ENCODE data around the gene PRKAR2B. TPM values are rescaled to one million over a fixed set of nuclear protein-coding genes. Genes with fewer than 3 reads are reported as not detected.
"Not testable (repeated sequence)": the region's sequence is repeated elsewhere in the genome, so short reads cannot be mapped to it uniquely, and the experiment has no call there.

The PRKAR2B gene
- polyA plus RNA-seq, 2 donors = 2.9 to 6.5 TPM

GRCh38 chr7:107123392-107123791 lies 78.9 kb downstream of the PRKAR2B start:
- Histone ChIP-seq H3K27me3 (ENCODE audit: control insufficient read depth in 1 of 2, insufficient read depth in 2 of 2, low read length in 2 of 2) (no peaks in the 10 kb centered on the region), H3K4me3 (ENCODE audit: low read depth in 1 of 2, low read length in 2 of 2) (no peak overlapping the region), H3K9me3 (ENCODE audit: control insufficient read depth in 2 of 2, insufficient read depth in 1 of 2, low read depth in 1 of 2, low read length in 1 of 2) (no peaks in the 10 kb centered on the region), H3K36me3 (ENCODE audit: control insufficient read depth in 2 of 2, insufficient read depth in 2 of 2, low read length in 1 of 2) (no peaks in the 10 kb centered on the region), H3K4me1 (ENCODE audit: control insufficient read depth in 2 of 2, insufficient read depth in 2 of 2, low read length in 1 of 2) (no peaks in the 10 kb centered on the region), H3K27ac (ENCODE audit: low read depth in 2 of 2, low read length in 1 of 2) (no peak overlapping the region)
- 92 to 94% methylated on average over 4 of the region's 4 CpGs for WGBS, 2 donors

DNA sequence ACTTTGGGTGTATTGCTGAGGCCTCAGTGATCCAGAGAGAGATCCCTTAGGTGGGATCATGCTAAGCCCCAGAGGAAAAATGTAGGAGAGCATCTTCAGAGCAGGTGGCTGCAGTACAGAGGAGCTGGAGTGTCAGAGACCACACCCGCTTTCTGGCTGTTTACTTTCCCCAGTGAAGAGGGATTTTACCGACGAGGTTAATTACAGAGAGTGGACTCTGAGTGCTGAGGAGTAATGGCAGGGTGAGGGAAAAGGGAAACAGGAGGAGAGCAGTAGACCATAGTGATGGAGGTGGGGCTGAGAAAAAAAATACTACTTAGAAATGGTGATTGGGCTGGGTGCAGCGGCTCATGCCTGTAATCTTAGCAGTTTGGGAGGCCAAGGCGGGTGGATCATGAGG lies 81.0 kb downstream of the PRKAR2B start:
- no peak overlapping the region for H3K4me3 ChIP-seq (ENCODE audit: low read depth in 1 of 2, low read length in 2 of 2)
- no peaks in the 10 kb centered on the region for H3K27me3 ChIP-seq (ENCODE audit: control insufficient read depth in 1 of 2, insufficient read depth in 2 of 2, low read length in 2 of 2)

GRCh38 chr7:107128217-107128616 lies 83.7 kb downstream of the PRKAR2B start:
- H3K4me1 ChIP-seq (ENCODE audit: control insufficient read depth in 2 of 2, insufficient read depth in 2 of 2, low read length in 1 of 2) = no peaks in the 10 kb centered on the region
- WGBS, 2 donors = 88 to 92% methylated on average over 2 of the region's 2 CpGs
- no peak overlapping the region for H3K4me3 ChIP-seq (ENCODE audit: low read depth in 1 of 2, low read length in 2 of 2)

More for the DNA sequence above, 81.0 kb downstream of the PRKAR2B start:
- no peaks in the 10 kb centered on the region for H3K9me3 ChIP-seq (ENCODE audit: control insufficient read depth in 2 of 2, insufficient read depth in 1 of 2, low read depth in 1 of 2, low read length in 1 of 2)
- 74% methylated on average over 5 of the region's 5 CpGs for WGBS, 2 donors
- no peaks in the 10 kb centered on the region for H3K36me3 ChIP-seq (ENCODE audit: control insufficient read depth in 2 of 2, insufficient read depth in 2 of 2, low read length in 1 of 2)
- no peak overlapping the region for H3K27ac ChIP-seq (ENCODE audit: low read depth in 2 of 2, low read length in 1 of 2)
- no peaks in the 10 kb centered on the region for H3K4me1 ChIP-seq (ENCODE audit: control insufficient read depth in 2 of 2, insufficient read depth in 2 of 2, low read length in 1 of 2)

GRCh38 chr7:107128748-107129147 lies 84.2 kb downstream of the PRKAR2B start:
- no peak overlapping the region for H3K4me3 ChIP-seq (ENCODE audit: low read depth in 1 of 2, low read length in 2 of 2)
- H3K27me3 ChIP-seq (ENCODE audit: control insufficient read depth in 1 of 2, insufficient read depth in 2 of 2, low read length in 2 of 2) = no peaks in the 10 kb centered on the region
- no peaks in the 10 kb centered on the region for H3K36me3 ChIP-seq (ENCODE audit: control insufficient read depth in 2 of 2, insufficient read depth in 2 of 2, low read length in 1 of 2)
- no peaks in the 10 kb centered on the region for H3K9me3 ChIP-seq (ENCODE audit: control insufficient read depth in 2 of 2, insufficient read depth in 1 of 2, low read depth in 1 of 2, low read length in 1 of 2)
- H3K4me1 ChIP-seq (ENCODE audit: control insufficient read depth in 2 of 2, insufficient read depth in 2 of 2, low read length in 1 of 2) = no peaks in the 10 kb centered on the region
- WGBS, 2 donors = 90 to 91% methylated on average over 3 of the region's 3 CpGs
- H3K27ac ChIP-seq (ENCODE audit: low read depth in 2 of 2, low read length in 1 of 2) = no peak overlapping the region

More at GRCh38 chr7:107128217-107128616, 83.7 kb downstream of the PRKAR2B start:
- Histone ChIP-seq H3K27ac (ENCODE audit: low read depth in 2 of 2, low read length in 1 of 2) (no peak overlapping the region), H3K36me3 (ENCODE audit: control insufficient read depth in 2 of 2, insufficient read depth in 2 of 2, low read length in 1 of 2) (no peaks in the 10 kb centered on the region), H3K9me3 (ENCODE audit: control insufficient read depth in 2 of 2, insufficient read depth in 1 of 2, low read depth in 1 of 2, low read length in 1 of 2) (no peaks in the 10 kb centered on the region), H3K27me3 (ENCODE audit: control insufficient read depth in 1 of 2, insufficient read depth in 2 of 2, low read length in 2 of 2) (no peaks in the 10 kb centered on the region)

GRCh38 chr7:107130487-107131220 lies 86.1 kb downstream of the PRKAR2B start:
- no peaks in the 10 kb centered on the region for H3K9me3 ChIP-seq (ENCODE audit: control insufficient read depth in 2 of 2, insufficient read depth in 1 of 2, low read depth in 1 of 2, low read length in 1 of 2)
- no peak overlapping the region for H3K4me3 ChIP-seq (ENCODE audit: low read depth in 1 of 2, low read length in 2 of 2)
- H3K36me3 ChIP-seq (ENCODE audit: control insufficient read depth in 2 of 2, insufficient read depth in 2 of 2, low read length in 1 of 2) = no peaks in the 10 kb centered on the region
- 75 to 76% methylated on average over 6 of the region's 6 CpGs for WGBS, 2 donors
- no peaks in the 10 kb centered on the region for H3K27me3 ChIP-seq (ENCODE audit: control insufficient read depth in 1 of 2, insufficient read depth in 2 of 2, low read length in 2 of 2)
- no peaks in the 10 kb centered on the region for H3K4me1 ChIP-seq (ENCODE audit: control insufficient read depth in 2 of 2, insufficient read depth in 2 of 2, low read length in 1 of 2)
- no peak overlapping the region for H3K27ac ChIP-seq (ENCODE audit: low read depth in 2 of 2, low read length in 1 of 2)

- WGBS, 2 donors = 66 to 77% methylated on average over 2 of the region's 2 CpGs
Observed at GRCh38 chr7:107133396-107133795, 88.9 kb downstream of the PRKAR2B start.

DNA sequence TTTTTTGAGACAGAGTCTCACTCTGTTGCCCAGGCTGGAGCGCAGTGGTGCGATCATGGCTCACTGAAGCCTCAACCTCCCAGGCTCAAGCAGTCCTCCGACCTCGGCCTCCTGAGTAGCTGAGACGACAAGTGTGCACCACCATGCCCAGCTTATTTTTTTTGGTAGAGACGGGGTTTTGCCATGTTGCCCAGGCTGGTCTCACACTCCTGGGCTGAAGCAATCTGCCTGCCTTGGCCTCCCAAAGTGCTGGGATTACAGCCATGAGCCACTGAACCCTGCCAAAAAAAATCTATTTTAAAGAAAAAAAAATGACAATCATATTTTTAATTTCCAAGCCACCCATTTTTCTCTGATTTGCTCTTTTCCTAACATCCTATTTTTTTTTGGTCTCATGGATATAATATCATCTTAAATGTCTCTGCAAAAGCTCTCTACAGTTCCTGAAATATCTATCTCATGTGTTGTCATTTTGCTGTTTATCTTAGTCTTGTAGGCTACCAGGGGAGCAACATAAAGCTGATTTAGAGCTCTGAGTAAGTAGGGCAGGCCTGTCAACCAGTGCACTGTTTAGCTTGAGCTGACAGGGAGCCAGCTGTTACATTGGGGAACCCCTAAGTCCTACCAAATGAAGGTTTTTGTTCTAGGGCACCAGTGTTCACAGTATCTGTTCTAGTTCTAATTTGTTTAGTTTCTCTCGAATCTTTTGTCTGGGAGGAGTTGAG lies 94.4 kb downstream of the PRKAR2B start:
- 80 to 87% methylated on average over 7 of the region's 7 CpGs for WGBS, 2 donors
- Histone ChIP-seq H3K36me3 (ENCODE audit: control insufficient read depth in 2 of 2, insufficient read depth in 2 of 2, low read length in 1 of 2) (no peaks in the 10 kb centered on the region), H3K27me3 (ENCODE audit: control insufficient read depth in 1 of 2, insufficient read depth in 2 of 2, low read length in 2 of 2) (no peaks in the 10 kb centered on the region), H3K9me3 (ENCODE audit: control insufficient read depth in 2 of 2, insufficient read depth in 1 of 2, low read depth in 1 of 2, low read length in 1 of 2) (no peaks in the 10 kb centered on the region), H3K4me3 (ENCODE audit: low read depth in 1 of 2, low read length in 2 of 2) (no peak overlapping the region), H3K4me1 (ENCODE audit: control insufficient read depth in 2 of 2, insufficient read depth in 2 of 2, low read length in 1 of 2) (no peaks in the 10 kb centered on the region), H3K27ac (ENCODE audit: low read depth in 2 of 2, low read length in 1 of 2) (no peak overlapping the region)

More at GRCh38 chr7:107133396-107133795, 88.9 kb downstream of the PRKAR2B start:
- Histone ChIP-seq H3K9me3 (ENCODE audit: control insufficient read depth in 2 of 2, insufficient read depth in 1 of 2, low read depth in 1 of 2, low read length in 1 of 2) (no peaks in the 10 kb centered on the region), H3K27ac (ENCODE audit: low read depth in 2 of 2, low read length in 1 of 2) (no peak overlapping the region), H3K4me3 (ENCODE audit: low read depth in 1 of 2, low read length in 2 of 2) (no peak overlapping the region), H3K4me1 (ENCODE audit: control insufficient read depth in 2 of 2, insufficient read depth in 2 of 2, low read length in 1 of 2) (no peaks in the 10 kb centered on the region), H3K36me3 (ENCODE audit: control insufficient read depth in 2 of 2, insufficient read depth in 2 of 2, low read length in 1 of 2) (no peaks in the 10 kb centered on the region), H3K27me3 (ENCODE audit: control insufficient read depth in 1 of 2, insufficient read depth in 2 of 2, low read length in 2 of 2) (no peaks in the 10 kb centered on the region)

DNA sequence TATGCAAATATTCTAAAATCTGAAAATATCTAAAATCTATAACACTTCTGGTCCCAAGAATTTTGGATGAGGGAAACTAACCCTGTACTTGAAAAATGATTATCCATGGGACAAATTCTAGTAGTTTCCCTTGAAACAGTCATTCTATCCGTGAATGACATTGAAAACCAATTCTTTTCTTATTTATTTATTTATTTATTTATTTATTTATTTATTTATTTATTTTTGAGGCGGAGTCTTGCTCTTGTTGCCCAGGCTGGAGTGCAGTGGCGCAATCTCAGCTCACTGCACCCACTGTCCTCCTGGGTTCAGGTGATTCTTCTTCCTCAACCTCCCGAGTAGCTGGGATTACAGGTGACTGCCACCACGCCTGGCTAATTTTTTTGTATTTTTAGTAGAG lies 99.4 kb downstream of the PRKAR2B start:
- WGBS, 2 donors = 86 to 88% methylated on average over 5 of the region's 5 CpGs
- H3K27me3 ChIP-seq (ENCODE audit: control insufficient read depth in 1 of 2, insufficient read depth in 2 of 2, low read length in 2 of 2); H3K36me3 ChIP-seq (ENCODE audit: control insufficient read depth in 2 of 2, insufficient read depth in 2 of 2, low read length in 1 of 2); H3K4me1 ChIP-seq (ENCODE audit: control insufficient read depth in 2 of 2, insufficient read depth in 2 of 2, low read length in 1 of 2); H3K4me3 ChIP-seq (ENCODE audit: low read depth in 1 of 2, low read length in 2 of 2); H3K9me3 ChIP-seq (ENCODE audit: control insufficient read depth in 2 of 2, insufficient read depth in 1 of 2, low read depth in 1 of 2, low read length in 1 of 2); H3K27ac ChIP-seq (ENCODE audit: low read depth in 2 of 2, low read length in 1 of 2): not testable (repeated sequence)

DNA sequence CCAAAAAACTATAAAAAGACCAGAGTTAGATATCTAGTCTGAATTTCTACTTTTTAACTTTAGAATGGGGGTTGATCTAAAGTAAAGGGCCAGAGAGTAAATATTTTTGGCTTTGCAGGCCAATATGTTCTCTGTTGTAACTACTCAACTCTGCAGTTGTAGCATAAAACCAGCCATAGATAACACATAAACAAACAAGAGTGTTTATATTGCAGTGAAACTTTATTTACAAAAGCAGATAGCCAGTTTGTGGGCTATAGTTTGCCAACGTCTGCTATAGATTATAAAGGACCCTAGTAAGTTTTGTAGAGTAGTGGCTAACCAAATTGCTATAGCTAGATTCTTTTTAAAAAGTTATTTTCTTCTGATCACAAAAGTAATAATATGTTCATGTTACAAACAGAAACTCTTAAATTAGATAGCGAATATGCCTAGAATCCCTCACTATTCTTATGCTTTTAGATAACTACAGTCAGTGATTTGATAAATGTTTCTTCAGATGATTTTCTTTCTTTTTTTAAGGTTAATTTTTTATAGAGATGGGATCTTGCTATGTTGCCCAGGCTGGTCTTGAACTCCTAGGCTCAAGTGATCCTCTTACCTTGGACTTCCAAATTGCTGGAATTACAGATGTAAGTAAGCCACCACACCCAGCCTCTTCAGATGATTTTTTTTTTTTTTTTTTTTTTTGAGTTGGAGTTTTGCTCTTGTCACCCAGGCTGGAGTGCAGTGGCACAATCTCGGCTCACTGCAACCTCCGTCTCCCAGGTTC lies 100.7 kb downstream of the PRKAR2B start:
- Histone ChIP-seq H3K4me3 (ENCODE audit: low read depth in 1 of 2, low read length in 2 of 2) (no peak overlapping the region), H3K27ac (ENCODE audit: low read depth in 2 of 2, low read length in 1 of 2) (no peak overlapping the region), H3K9me3 (ENCODE audit: control insufficient read depth in 2 of 2, insufficient read depth in 1 of 2, low read depth in 1 of 2, low read length in 1 of 2) (no peaks in the 10 kb centered on the region)

More for the DNA sequence above, 100.7 kb downstream of the PRKAR2B start:
- Histone ChIP-seq H3K27me3 (ENCODE audit: control insufficient read depth in 1 of 2, insufficient read depth in 2 of 2, low read length in 2 of 2) (no peaks in the 10 kb centered on the region), H3K36me3 (ENCODE audit: control insufficient read depth in 2 of 2, insufficient read depth in 2 of 2, low read length in 1 of 2) (no peaks in the 10 kb centered on the region), H3K4me1 (ENCODE audit: control insufficient read depth in 2 of 2, insufficient read depth in 2 of 2, low read length in 1 of 2) (no peaks in the 10 kb centered on the region)
- 84% methylated on average over 4 of the region's 4 CpGs for WGBS, 2 donors
